GM11168 (cell line): Measurements from ENCODE around the gene DCXR.

Experiments used
- in situ Hi-C: fragments of 300-500 bp; cut with MboI; formaldehyde crosslinking; loops from one replicate; pipeline ENCODE4 v1.12.0; 2022; ENCODE audit warnings: low sequenced_read_pairs; ENCODE audit not compliant: unreplicated experiment

The DCXR gene

DNA sequence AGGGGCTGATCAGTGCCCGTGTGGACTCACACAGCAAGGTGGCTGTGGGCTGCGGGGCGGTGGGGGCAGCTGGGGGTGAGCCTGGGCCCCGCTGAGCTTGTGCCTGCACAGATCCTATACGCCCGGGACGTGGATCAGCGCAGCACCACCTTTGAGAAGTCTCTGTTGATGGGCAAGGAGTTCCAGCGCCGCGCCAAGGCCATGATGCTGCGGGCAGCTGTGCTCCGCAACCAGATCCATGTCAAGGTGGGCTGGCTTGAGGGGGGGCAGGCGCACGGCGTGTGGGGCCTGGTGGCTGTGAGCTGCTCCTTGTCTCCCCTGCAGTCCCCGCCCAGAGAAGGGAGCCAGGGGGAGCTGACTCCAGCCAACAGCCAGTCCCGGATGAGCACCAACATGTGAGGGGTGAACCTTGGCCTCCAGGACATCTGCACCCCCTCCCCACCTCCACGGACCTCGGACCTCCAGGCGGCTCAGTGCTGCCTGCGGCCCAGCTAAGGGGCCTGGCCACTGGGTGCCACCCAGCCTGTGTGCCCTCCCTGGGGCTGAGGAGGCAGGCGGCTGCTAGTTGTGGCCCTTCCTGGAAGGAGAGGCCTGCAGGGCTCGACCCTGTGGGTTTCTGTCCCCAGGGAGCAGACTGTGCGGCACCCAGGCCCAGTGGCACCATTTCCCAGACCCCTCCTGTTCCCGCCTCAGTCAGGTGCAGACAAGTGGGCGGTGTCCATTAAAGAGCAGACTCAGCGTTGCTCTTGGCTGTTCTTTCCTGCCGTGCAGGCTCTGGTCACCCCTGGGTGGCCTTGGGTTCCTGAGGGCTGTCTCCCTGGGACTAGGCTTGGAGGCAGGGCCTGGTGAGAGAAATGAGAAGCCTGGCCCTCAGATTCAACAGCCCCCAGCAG, 19.5 kb upstream of the DCXR start:
- in situ Hi-C loops: no loop called here

DNA sequence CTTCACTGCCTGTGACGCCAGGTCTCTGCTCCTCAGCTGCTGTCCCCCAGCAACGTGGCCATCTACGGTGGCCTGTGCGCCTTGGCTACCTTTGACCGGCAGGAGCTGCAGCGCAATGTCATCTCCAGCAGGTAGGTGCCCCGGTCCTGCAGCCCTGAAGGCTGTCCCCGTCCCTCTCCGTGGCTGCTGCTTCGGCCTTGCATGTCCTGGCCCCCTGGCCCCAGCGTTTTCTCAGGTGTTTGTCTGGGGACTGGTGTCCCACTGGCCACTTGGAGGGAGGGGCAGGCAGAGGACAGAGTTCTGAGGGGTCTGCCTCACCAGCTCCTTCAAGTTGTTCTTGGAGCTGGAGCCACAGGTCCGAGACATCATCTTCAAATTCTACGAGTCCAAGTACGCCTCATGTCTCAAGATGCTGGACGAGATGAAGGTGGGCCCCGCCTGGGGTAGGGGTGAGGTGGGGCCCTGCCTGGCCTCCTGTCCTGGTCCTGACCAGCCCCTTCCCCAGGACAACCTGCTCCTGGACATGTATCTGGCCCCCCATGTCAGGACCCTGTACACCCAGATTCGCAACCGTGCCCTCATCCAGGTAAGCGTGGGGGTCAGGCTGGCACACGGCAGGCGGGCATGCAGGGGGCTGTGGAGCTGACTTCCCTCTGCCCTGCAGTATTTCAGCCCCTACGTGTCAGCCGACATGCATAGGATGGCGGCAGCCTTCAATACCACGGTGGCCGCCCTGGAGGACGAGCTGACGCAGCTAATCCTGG, 18.6 kb upstream of the DCXR start:
- in situ Hi-C loops: no loop called here

DNA sequence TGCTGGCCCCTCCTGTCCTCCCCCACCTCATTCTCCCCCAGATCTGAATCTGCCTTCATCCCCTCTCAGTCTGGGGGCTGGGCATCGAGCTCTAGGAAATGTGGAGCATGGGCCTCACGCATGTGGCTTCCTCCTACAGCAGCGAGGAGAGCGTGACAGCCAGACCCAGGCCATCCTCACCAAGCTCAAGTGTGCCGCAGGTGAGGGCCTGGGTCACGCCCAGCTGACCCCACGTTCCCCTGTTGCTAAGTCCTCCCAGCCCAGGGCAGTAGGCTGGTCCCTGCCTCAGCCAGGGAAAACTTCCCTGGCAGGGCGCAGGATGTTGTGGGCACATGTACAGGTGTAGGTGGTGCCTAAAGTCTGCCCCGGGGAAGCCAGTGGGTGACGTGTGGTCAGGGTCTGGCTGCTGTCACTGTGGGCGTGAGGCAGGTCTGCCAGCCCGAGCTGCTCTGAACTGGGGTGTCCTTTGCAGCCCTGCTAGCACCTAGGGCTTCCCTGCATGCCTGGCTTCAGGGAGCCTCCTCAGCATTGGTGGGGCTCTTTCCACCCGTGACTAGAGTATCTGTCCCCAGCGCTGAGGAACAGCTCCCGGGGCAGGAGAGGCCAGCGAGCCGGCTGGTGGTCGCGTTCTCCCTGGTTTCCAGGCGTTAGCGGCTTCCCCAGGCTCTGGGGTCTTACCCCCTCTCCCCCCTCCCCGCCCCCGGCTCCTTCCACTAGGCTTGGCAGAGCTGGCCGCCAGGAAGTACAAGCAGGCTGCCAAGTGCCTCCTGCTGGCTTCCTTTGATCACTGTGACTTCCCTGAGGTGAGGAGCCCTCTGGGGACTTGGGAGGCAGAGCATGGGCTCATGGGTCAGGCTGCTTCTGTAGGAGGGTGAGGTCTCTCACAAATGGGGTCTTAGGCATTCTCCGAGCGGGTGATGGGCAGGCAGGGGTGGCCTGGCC, 17.8 kb upstream of the DCXR start:
- in situ Hi-C loops: no loop called here

DNA sequence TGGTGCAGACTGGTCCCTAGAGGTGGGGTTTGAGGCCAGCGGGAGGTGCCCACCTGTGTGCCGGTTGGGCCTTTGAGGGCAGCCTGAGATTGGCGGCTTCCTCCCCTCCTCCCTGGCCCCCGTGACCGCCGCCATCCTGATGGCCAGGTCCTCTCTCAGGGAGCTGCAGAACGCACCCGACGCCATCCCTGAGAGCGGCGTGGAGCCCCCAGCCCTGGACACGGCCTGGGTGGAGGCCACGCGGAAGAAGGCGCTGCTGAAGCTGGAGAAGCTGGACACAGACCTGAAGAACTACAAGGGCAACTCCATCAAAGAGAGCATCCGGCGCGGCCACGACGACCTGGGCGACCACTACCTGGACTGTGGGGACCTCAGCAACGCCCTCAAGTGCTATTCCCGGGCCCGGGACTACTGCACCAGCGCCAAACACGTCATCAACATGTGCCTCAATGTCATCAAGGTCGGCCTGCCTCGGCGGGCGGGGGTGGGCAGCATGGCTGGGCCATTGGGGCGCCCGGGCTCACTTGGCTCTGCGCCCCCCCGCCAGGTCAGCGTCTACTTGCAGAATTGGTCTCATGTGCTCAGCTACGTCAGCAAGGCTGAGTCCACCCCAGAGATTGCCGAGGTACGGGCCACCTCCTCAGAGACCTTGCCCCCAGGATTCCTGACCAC, 17.0 kb upstream of the DCXR start:
- in situ Hi-C loops: no loop called here

DNA sequence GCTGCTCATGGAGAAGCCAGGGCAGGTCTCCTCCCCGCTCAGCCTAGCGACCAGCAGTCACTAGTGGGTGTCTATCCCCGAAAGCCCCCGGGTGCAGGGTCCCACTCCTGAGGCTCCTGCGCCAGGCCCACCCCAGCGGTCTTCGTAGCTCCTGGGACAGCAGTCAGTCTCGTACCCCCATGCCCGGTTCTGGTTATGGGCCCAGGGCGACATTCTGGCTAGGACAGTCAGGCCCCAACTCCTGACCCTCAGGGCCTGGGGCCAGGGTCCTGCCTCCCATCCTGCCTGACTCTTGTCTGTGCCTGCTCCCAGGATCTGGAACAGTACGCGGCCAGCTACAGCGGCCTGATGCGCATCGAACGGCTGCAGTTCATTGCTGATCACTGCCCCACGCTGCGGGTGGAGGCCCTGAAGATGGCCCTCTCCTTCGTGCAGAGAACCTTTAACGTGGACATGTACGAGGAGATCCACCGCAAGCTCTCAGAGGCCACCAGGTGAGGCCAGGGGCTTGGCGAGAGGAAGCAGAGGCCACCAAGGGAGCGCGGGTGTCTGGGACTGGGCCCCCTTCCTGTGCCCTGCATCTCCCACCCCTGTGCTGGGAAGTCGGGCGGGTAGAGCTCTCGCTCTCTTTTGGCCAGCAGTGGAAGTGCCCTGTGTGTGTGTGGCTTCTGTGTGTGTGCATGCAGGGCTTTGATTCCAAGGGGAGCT, 16.2 kb upstream of the DCXR start:
- in situ Hi-C loops: no loop called here

DNA sequence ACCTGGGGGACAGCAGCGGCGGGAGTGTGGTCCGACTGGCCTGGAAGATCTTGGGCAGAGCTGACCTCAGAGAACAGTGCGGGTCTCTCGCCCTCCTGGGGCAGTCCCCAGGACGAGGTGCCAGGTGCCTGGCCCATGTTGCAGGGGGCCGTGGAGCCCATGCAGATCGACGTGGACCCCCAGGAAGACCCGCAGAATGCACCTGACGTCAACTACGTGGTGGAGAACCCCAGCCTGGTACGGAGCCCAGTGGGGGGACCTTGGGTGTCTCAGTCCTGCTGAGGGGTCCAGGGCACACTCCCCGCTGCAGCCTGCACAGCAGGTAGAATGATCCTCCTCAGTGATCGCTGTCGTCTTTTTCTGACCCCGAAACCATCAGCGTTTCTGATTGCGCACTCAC, 15.6 kb upstream of the DCXR start:
- in situ Hi-C loops: no loop called here

DNA sequence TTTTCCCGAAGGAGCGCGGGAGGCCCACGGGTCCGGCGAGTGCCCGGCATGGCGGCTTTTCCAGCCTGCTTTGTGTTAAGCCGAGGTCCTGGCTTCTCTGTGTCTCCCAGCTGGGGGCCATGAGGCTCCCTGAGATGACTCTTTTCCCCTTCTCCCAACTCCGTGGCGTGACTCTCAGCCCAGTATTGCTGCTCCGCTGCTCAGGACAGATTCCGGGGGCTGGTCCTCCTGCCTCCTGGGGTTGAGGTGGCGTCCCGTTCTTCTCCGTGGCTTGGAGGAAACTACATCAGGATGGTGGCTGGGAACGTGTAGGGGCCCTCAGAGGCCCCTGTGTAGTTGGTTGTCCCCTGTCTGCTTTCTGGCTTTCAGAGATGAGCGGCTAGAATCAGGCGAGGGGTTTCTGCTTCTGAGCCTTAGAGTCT, 15.2 kb upstream of the DCXR start:
- in situ Hi-C loops: no loop called here

DNA sequence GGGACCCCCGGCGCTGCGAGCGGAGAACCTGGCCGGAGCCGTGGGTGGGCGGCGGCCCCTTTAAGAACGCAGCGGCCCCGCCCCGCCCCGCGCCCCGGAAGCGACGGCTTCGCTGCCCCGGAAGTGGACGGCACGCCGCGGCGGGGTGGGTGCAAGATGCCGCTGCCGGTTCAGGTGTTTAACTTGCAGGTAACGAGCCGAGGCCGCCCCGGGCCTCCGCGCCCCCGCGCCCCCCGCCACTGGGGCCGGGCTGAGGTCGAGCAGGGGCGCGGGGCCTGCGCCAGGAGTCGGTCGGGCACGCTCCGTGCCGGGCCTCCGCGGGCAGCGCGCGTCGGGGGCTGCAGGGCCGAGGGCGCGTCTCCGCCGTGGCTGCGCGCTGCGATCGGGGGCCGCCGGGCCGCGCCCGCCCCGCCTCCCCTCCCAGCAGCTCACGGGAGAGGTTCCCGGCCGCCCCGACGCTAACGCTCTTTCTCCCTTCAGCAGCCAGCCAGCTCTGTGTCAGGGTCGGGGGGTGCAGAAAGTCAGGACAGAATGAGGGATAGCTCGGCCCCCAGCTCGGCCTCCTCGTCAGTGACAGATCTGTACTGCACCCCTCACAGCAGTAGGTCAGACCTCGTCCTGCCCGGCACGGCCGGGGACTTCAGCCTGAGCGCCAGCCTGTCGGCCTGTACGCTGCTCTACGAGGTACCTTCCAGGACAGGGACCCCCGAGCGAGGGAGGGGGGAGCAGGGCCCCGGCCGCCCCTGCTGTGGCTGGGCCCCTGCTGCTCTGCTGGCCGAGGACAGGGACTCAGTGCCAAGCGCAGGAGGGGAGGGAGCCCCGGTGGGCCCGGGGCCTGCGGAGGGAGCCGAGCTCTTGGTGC, 14.5 kb upstream of the DCXR start, which contains the start of the genes GPS1 and RFNG:
GPS1 (plus strand) TSS at position 123 of the 862 bp plus-strand sequence; CDS start at position 157, 34 bp downstream.
RFNG (minus strand) TSS at position 36 of the 862 bp plus-strand sequence. CDS start 45 bp downstream, outside the sequence.
- in situ Hi-C loops: no loop called here

DNA sequence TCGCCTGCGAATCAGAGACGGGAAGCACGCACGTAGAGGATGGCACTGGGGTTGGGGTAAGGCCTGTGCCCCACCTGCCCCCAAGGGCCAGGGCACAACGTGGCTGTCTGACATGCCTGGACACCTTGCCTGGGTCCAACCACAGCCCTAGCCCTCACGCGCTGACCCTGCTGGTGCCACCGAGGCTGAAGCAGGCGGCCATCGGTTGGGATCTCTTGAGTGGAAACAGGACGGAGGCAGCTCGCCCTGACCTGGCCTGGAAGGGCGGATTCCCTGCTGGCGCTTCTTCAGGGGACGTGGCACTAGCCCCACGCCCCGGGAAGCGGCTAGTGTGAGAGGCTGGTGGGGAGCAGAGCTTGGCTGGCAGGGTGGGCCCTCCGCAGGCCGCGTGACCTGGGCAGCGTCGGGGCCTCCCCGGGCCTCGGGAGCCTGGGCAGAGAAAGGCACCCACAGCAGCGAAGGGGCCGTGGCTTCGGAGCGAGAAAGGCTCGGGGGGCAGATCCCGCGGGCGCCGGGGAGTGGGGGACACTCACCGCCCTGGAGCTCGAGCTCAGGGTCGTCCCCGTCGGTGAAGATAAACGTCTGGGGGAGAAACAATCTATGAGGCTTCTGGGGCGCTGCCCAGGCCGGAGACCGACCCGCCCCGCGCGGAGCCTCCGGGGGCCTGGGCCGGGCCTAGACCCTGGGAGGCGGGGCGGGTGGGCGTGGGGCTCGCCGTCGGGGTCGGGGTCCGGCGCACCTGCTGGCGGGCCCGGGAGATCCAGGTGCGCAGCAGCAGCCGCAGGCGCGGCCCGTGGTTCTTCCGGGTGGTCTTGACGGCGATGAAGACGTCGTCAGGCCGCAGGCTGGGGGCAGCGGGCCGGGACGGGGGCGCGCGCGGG, 13.5 kb upstream of the DCXR start:
- in situ Hi-C loops: no loop called here

DNA sequence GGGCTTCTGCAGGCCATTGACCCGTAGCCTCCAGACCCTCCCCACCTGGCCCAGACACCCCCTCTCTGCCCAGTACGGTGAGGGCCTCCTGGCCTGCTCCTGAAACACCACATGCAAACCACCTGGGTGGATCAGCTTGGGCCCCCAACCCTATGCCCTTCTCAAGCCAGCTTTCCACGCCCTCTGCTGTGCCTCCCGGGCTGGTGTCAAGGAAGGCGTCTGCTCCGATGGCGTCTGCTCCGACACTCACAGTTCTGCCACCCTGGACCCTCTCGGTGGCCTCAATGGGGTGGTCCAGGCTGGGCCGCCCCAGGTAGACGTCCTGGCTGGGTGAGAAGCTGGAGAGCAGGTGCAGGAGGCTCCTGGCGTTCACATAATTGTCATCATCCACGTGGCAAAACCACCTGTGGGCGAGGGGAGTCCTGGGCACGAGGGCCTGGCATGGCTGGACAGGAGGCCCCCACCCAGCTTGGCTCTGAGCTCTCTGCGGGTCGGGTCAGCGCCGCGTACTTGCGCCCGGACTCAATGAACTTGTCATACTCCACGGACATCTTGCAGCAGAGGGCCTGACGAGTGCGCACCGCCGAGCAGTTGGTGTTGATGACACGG, 12.8 kb upstream of the DCXR start:
- in situ Hi-C loops: no loop called here

DNA sequence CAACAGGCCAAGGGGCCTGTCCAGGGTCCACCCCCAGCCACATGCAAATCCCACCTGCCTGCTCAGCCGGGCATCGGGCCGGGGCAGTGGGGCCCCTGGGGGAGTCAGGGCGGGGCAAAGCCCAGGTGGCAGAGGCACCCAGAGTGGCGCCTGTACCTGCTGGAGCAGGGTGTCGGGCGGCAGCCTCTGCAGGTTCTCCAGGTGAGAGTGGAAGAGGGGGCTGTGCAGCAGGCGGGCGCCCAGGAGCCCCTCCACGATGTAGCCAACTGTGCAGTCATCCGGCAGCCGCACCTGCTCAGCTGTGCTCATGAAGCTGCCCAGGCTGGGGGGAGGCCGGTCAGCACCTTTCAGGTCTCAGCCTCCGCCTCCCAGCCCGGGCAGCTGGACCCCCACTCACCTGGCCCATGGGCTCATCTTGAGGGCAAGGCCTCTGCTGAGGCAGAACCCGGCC, 12.0 kb upstream of the DCXR start:
- in situ Hi-C loops: no loop called here

DNA sequence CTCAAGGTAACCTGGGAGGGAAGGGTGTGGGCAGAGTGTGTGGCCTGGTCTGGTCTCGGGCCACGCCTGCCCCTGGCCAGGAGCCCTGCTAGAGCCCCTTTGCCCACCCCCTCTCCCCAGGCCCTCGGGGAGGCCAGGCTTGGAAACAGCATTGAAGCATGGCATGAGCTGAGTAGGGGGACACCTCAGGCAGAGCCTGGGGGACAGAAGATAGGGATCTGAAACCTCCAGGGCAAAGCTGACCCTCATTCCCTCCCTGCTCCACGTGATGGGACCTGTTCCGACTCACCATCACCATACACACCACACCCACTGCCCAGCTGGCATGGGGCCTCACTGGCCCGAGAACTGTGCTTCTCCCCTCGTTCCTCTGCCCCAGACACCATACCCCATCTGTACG, 11.6 kb upstream of the DCXR start:
- in situ Hi-C loops: no loop called here

DNA sequence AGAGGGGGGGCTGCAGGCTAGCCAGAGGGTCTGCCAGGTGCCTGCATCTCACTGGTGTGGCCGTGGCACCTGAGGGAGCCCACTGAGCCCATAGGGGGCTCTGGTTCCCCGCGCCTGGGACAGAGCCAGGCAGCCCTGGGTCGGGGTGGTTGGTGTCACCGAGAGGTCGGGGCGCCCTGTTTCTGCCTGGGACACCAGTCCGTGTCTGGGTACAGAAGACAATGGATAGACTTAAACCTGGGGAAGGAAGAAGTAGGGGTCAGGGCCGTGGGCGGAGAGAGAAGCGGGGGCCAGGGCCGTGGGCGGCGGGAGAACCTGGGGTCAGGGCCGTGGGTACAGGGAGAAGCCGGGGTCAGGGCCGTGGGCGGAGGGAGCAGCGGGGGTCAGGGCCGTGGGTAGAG, 11.1 kb upstream of the DCXR start:
- in situ Hi-C loops: no loop called here

DNA sequence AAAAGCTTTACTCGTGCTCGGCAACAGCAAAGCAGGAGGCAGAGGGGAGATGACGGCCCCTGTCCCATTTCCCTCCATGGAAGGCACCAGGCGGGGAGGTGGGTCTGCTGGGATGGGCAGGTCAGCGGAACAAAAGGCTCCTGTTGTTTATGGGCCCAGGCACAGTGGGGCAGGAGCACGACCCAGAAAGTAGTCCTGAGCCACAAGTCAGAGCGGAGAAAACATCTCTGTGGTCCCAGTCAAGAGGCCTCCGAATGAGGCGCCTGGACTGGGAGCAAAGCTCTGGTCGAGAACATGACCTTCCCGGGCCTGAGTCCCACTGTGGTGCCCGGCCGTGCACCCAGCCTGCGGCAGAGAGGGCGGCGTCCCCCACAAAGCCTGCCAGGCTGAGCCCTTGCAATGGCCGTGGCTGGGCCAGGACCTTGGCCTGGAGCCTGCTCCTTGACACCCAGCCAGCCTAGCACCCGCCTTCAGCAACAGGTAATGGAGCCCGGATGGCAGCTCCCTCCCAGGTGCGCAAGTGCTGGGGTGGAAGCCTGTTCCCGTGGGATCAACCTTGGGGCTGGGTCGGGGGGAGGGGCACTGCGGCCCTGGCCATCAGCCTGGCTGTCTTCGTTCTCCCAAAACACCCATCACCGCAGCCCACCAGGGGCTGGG, 10.5 kb upstream of the DCXR start:
- in situ Hi-C loops: no loop called here

DNA sequence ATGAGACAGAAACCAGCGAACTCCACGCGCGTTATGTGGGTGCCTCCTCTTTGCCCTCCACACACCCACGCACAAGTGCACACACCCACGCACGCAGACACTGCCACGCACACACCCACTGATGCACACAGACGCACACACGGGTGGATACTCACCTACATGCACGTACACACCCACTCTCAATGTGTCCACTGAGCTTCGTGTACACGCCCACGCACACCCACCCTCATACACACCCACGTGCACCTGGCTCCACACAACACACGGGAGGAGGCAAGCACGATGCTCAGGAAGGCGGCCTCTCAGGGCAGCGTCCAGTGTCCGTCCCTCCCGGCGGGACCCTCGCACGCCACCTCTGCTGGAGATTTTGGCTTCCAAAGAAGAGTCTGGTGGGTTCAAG, 9.9 kb upstream of the DCXR start:
- in situ Hi-C loops: no loop called here

DNA sequence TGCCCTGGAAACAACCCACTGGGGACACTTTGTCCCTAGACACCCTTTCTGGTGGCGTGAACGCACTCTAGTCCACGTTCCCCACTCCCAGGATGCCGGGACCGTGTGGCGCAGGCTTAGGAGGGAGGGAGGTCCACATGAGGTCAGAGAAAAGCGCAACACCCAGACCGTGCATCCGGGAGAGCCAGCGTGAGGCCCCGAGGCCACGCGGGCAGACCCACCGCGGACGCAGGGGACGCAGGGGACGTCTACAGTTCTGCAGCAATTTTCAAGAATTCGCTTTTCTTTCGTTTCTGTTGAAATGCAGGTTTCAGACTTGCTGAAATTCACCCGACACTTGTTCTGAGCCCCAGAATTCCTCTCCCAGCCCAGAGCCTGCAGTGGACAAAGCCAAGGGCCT, 9.4 kb upstream of the DCXR start:
- in situ Hi-C loops: no loop called here
